Gastrocnemius medialis (tissue), 4 donors: ENCODE measurements around the gene TNNT1. TPM values are rescaled to one million over a fixed set of nuclear protein-coding genes. Genes with fewer than 3 reads are reported as not detected.

ENCODE experiments used
- ATAC-seq, 2 donors: fragments of 150-250 bp; one replicate each; pipeline ENCODE4 v1.9.1; 2016
- DNase-seq, 2 donors: peaks; one replicate each; pipeline ENCODE4 v3.0.0-alpha.2; 2019
- H3K27ac ChIP-seq, 4 donors: fragments of 200-600 bp; sonication (generic); 1 replicate in 1 of 4; 2 replicates in 3 of 4; pipeline ENCODE4 v1.5.1; 2016 to 2018; ENCODE audit warnings: mild to moderate bottlenecking in 2 of 4, moderate library complexity in 1 of 4
- H3K27me3 ChIP-seq, 3 donors: fragments of 200-600 bp; sonication (generic) in 2 of 3; 1 replicate in 1 of 3; 2 replicates in 2 of 3; pipeline versions ENCODE4 v1.5.1 to v1.6.0; 2016 to 2019; ENCODE audit warnings: mild to moderate bottlenecking in 1 of 3, moderate library complexity in 1 of 3
- H3K36me3 ChIP-seq, 2 donors: fragments of 200-600 bp; sonication (generic) in 1 of 2; one replicate each; pipeline ENCODE4 v1.5.1; 2017 to 2018
- H3K4me1 ChIP-seq, 2 donors: fragments of 200-600 bp; sonication (generic) in 1 of 2; one replicate each; pipeline ENCODE4 v1.5.1; 2016 to 2017; ENCODE audit warnings: mild to moderate bottlenecking in 2 of 2
- H3K4me3 ChIP-seq, 4 donors: fragments of 200-600 bp; sonication (generic) in 3 of 4; 1 replicate in 1 of 4; 2 replicates in 3 of 4; pipeline ENCODE4 v1.5.1; 2016 to 2019; ENCODE audit warnings: mild to moderate bottlenecking in 2 of 4
- H3K9me3 ChIP-seq, 3 donors: fragments of 200-600 bp; sonication (generic) in 2 of 3; 1 replicate in 1 of 3; 2 replicates in 2 of 3; pipeline ENCODE4 v1.5.1; 2016 to 2019
- POLR2A ChIP-seq, 2 donors: fragments of 450-650 bp; IDR thresholded peaks; one replicate each; pipeline ENCODE4 v1.6.1; 2017; ENCODE audit warnings: antibody characterized with exemption in 2 of 2, mild to moderate bottlenecking in 2 of 2, moderate library complexity in 2 of 2
- in situ Hi-C, 4 donors: fragments of 200-750 bp; cut with MboI; loops; one replicate each; pipeline versions ENCODE4 v1.15.0 to v1.8.0; 2017; ENCODE audit warnings: low sequenced_read_pairs in 4 of 4
- intact Hi-C: fragments of 100-400 bp; cut with DNase I; formaldehyde crosslinking; loops from one replicate; pipeline ENCODE4 v1.15.1; 2023; ENCODE audit warnings: low total_unique reads
- total RNA-seq, 4 donors: library from RNA; depleted of rRNA; stranded (reverse); fragments of >200 nt; gene quantifications; one replicate each; pipeline versions ENCODE4 v1.1.0 to v1.2.3, GENCODE V29; 2016
- TF ChIP-seq, protein P1 (sequence below), 5 experiments: fragments of 450-650 bp in 3 of 5; fragments of 200-600 bp in 2 of 5; sonication (generic) in 2 of 5; IDR thresholded peaks in 4 of 5; conservative IDR thresholded peaks in 1 of 5; 1 replicate in 4 of 5; 2 replicates in 1 of 5; pipeline ENCODE4 v1.5.1; 2016 to 2019; ENCODE audit warnings: antibody characterized with exemption in 5 of 5, mild to moderate bottlenecking in 3 of 5, moderate library complexity in 3 of 5

Gene TNNT1
- total RNA-seq, 4 donors from 2014 or later = 2,342 to 9,166 (median 6,627) TPM

DNA sequence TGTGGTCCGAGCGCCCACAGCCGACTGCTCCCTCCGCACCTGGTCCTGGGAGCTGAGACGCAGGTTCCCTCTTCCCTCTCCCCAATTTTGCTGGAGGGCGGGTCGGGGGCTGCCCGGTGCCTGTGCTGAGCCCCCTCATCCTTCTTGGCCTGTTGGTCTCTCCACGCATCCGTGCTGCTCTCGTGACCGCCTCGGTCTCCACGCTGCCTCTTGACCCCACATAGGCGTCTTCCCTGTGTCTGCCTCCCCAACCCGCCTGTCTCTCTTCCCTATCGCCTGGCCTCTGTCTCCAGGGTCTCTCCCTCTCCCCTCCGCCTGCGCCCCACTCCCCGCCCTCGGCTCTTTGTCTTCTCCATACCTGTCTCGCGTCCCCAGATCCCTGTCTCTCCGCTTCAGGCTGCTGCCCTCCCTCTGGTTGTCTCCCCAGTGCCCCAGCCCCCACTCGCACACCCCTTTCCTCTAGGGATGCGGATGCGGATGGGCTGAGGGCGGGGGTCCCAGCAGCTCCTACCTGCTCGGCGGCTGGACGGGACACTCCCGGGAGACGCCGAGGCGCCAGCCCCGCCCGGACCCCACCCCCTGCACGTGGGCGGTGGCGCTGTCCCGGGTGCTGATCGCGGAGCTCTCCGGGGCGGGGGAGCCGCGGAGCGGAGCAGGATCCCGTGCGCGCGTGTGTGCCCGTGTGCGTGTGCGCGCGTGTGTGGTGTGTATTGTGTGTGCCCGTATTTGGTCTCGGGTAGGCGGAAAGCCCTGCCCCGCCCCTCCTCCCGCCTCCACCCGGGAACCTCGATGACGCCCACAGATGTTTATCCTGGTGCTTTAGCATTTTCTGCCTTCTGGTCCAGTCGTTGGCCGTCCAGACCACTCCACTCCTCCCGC, 30.8 kb upstream of the TNNT1 start, which contains the start of gene SYT5:
Gene SYT5 (minus strand): TSS at position 684 of the 879 bp plus-strand sequence. CDS start 1,248 bp downstream, outside the sequence.
- peaks cover 6 to 8% of the 10 kb centered on the region in 2 donors for H3K4me1 ChIP-seq
- H3K36me3 ChIP-seq = no peaks in the 10 kb centered on the region
- DNase-seq (no peak), ATAC-seq (no peak)
- no peaks in the 10 kb centered on the region for H3K9me3 ChIP-seq
- TF ChIP-seq, protein P1, sequence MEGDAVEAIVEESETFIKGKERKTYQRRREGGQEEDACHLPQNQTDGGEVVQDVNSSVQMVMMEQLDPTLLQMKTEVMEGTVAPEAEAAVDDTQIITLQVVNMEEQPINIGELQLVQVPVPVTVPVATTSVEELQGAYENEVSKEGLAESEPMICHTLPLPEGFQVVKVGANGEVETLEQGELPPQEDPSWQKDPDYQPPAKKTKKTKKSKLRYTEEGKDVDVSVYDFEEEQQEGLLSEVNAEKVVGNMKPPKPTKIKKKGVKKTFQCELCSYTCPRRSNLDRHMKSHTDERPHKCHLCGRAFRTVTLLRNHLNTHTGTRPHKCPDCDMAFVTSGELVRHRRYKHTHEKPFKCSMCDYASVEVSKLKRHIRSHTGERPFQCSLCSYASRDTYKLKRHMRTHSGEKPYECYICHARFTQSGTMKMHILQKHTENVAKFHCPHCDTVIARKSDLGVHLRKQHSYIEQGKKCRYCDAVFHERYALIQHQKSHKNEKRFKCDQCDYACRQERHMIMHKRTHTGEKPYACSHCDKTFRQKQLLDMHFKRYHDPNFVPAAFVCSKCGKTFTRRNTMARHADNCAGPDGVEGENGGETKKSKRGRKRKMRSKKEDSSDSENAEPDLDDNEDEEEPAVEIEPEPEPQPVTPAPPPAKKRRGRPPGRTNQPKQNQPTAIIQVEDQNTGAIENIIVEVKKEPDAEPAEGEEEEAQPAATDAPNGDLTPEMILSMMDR (IDR thresholded peaks at IDR 0.05 in 4 of 5, conservative IDR thresholded peaks at IDR 0.05 in 1 of 5) = no peak
- no peak for TF ChIP-seq POLR2A (IDR thresholded peaks at IDR 0.05)
- intact Hi-C loops (no loop called here), in situ Hi-C loops (no loop called here)
- H3K4me3 ChIP-seq = peak within 1 kb of the TSS; percentile 13 to 44 (median 41)
- H3K27ac ChIP-seq = no peak within 1 kb of the TSS
- peaks cover 76 to 77% (median 77%) of the 10 kb centered on the region in 3 donors for H3K27me3 ChIP-seq

DNA sequence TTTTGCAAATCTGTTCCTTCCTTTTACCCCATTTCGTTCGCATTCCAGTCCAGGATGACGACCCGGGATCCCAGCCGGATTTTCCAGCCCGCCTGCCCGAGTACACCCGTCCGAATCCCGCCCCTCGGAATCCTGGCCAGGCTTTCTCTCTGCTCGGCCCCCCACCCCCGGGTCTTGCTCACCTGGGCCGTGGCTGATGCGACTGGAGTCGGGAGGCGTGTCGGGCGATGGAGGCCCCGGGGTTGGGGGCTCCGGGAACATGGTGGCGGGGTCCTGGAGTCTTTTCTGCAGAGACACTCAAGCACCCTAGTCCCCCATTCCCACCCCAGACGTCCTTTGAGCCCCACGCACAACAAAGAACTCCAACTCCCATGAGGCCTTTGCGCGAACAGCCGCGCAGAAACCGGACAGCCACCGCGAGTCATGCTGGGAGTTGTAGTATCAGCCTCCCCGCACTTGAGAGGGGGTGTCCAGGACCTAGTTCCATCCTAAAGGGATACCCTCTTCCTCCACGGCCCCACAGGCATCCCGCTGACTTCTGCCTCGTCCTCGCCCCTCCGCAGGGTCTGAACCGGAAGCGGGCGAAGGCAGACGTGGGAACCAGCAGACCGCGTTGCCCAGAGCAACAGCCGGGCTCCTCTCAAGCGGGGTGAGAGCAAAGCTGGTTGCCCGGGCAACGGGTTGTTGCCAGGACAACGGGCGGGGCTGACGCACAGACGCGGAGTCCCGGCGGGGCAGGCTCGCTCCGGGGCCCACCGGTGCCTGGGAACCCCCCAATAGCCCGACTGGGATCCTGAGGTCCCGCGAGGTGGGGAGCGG, 30.0 kb upstream of the TNNT1 start:
- no peak for DNase-seq
- TF ChIP-seq, protein P1 (IDR thresholded peaks at IDR 0.05 in 4 of 5, conservative IDR thresholded peaks at IDR 0.05 in 1 of 5) = no peak
- no peak for TF ChIP-seq POLR2A (IDR thresholded peaks at IDR 0.05)
- intact Hi-C loops (no loop called here), in situ Hi-C loops (no loop called here)
- Histone ChIP-seq H3K4me1 (peaks cover 7 to 8% of the 10 kb centered on the region in 2 donors), H3K4me3 (peak overlapping the region; percentile 13 to 44 (median 41)), H3K27ac (no peak overlapping the region), H3K9me3 (no peaks in the 10 kb centered on the region), H3K27me3 (peaks cover 85% of the 10 kb centered on the region in 3 donors), H3K36me3 (no peaks in the 10 kb centered on the region)
- ATAC-seq = peak; percentile 73 to 74

DNA sequence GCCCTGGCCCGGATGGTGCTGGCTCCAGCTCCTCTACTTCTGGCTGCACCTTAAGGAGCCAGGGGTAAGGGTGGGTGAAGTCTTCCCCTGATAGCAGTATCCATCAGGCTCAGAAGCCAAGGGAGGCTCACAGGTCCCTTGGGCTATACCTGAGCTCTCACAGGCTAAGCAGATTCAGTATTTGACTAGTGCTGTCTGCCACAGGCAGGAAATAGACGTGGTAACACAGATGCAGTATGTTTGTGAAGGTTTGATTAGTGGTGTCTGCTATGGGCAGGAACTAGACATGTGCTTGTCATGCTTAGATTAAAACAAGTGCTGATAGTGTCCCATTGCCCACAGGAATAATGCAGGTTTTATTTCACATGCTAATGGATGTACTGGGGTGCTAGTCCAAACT, 27.1 kb upstream of the TNNT1 start:
- Histone ChIP-seq H3K4me3 (no peak overlapping the region), H3K9me3 (no peaks in the 10 kb centered on the region), H3K36me3 (no peaks in the 10 kb centered on the region), H3K4me1 (peaks cover 12 to 14% of the 10 kb centered on the region in 2 donors), H3K27me3 (peaks cover 97 to 98% (median 97%) of the 10 kb centered on the region in 3 donors), H3K27ac (no peak overlapping the region)
- ATAC-seq (no peak), DNase-seq (no peak)
- in situ Hi-C loops = no loop called here
- intact Hi-C loops = no loop called here
- TF ChIP-seq, protein P1 (IDR thresholded peaks at IDR 0.05 in 4 of 5, conservative IDR thresholded peaks at IDR 0.05 in 1 of 5) = no peak
- TF ChIP-seq POLR2A (IDR thresholded peaks at IDR 0.05) = no peak

DNA sequence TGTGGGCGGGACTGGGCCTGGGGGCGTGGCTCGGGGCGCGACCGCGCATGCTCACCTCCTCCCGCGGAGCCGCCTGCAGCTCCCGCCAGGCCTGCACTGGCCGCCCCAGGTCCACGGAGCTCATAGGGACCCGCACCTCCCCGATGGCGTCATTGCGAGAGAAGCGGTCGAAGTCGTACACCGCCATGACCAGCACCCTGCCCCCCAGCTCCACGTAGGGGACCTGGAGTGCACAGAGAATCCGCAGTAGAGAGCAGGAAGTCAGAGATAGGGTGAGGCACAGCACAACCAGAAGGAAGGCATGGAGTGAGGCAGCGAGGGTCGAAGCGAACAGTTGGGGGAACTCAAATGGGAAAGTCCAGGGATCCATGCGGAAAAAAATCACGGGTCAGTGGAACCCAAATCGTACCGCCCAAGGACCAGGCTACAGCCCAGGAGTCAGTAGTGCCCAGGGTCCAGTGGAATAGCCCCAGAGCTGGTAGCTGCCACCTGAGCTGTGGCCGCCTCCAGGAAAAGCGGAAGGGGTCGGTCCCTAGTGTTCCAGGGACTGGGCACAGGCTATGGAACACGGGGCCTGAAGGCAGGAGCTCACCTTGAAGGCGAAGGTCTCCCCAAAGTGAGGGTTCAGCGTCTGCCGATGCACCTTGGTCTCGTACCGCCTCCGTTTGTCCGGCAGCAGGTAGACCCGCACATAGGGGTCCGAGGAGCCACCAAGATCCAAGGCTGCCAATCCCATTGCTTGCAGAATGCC, 26.3 kb upstream of the TNNT1 start:
- in situ Hi-C loops (no loop called here), intact Hi-C loops (no loop called here)
- Histone ChIP-seq H3K4me1 (peaks cover 12 to 14% of the 10 kb centered on the region in 2 donors), H3K36me3 (no peaks in the 10 kb centered on the region), H3K27me3 (peaks cover 97 to 98% (median 97%) of the 10 kb centered on the region in 3 donors), H3K9me3 (no peaks in the 10 kb centered on the region), H3K4me3 (no peak overlapping the region), H3K27ac (no peak overlapping the region)
- ATAC-seq (no peak), DNase-seq (no peak)
- TF ChIP-seq POLR2A (IDR thresholded peaks at IDR 0.05) = no peak
- TF ChIP-seq, protein P1 (IDR thresholded peaks at IDR 0.05 in 4 of 5, conservative IDR thresholded peaks at IDR 0.05 in 1 of 5) = no peak
